GM19099 (cell line): Measurements from ENCODE around the gene SCYGR1.

Source experiments
- POLR2A ChIP-seq: IDR thresholded peaks from 3 replicates; pipeline ENCODE4 v1.6.1; 2011; ENCODE audit warnings: low read depth; ENCODE audit not compliant: insufficient read length; ENCODE audit errors: extremely low read depth

Gene SCYGR1

DNA sequence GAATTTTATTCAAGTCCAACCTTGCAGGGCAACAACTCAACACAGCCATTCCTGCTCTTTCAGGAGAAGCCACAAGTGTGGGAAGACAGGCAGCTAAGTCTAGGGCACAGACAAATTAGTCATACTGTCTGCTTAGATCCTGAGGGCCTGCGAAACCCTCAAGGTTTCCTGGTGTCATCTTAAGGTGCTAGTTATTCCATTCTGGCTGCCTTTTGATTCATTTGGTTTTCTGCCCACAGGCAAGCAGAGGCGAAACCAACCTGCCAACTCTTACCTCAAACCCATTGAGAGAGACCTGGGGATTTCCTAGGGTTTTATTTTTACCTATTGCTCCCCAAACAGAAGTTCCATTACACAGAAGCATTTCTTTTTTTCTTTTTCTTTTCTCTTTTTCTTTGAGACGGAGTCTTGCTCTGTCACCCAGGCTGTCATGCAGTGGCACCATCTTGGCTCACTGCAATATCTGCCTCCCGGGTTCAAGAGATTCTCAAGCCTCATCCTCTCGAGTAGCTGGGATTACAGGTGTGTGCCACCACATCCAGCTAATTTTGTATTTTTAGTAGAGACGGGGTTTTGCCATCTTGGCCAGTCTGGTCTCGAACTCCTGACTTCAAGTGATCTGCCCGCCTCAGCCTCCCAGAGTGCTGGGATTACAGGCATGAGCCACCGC is 23.7 kb upstream of the SCYGR1 start:
- no peak for TF ChIP-seq POLR2A

- no peak for TF ChIP-seq POLR2A
Observed at GRCh38 chr2:227410191-227410590, 22.4 kb upstream of the SCYGR1 start.

- TF ChIP-seq POLR2A: no peak
Observed at GRCh38 chr2:227407591-227408151, 19.9 kb upstream of the SCYGR1 start.

GRCh38 chr2:227406177-227407031 is 18.7 kb upstream of the SCYGR1 start:
- TF ChIP-seq POLR2A: no peak

DNA sequence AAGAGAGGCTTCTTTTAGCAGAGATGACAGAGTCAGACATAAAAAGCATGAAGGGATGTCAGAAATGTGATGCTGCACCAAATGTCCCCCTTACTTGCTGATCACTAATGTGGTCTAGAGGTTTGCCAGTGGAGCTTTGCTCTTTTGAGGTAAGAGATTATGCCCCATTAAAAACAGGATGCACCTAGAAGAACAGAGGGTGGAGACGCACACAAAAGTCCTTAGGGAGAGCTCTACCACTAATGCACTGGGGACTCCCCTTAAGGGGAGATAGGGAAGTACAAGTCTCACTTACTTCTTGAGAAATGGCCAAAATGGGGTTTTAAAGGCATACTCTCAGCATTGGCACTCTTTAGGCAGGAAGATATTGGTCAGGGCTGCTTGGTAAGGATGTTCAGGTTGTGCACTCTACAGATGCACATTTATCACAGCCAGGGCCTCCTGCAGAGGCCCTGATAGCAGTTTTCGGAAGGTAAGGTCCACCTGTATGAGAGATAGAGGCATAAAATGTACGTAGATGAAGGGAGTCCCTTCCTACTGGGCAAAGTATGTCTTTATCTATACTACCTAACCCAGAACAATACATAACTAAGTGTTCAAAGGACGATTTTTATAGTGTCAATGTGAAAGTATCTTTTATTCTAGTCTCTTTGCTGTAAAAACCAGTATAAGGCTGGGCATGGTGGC is 17.0 kb upstream of the SCYGR1 start:
- TF ChIP-seq POLR2A: no peak

DNA sequence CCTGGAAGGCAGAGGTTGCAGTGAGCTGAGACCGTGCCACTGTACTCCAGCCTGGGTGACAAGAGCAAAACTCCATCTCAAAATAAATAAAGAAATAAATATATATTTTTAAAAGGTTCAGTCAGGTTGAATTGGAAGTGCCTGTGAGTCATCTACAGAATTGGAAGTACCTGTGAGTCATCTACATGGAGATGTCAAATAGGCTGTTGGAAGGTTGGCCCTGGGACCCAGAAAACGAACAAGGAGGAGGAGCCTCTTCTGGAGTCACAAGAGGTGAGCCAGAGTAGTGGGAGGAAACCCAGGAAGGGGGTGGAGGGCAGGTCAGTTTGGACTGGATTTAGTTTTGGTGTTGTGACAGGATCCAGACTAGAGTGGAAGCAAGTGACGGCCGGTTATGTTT is 15.2 kb upstream of the SCYGR1 start:
- no peak for TF ChIP-seq POLR2A

DNA sequence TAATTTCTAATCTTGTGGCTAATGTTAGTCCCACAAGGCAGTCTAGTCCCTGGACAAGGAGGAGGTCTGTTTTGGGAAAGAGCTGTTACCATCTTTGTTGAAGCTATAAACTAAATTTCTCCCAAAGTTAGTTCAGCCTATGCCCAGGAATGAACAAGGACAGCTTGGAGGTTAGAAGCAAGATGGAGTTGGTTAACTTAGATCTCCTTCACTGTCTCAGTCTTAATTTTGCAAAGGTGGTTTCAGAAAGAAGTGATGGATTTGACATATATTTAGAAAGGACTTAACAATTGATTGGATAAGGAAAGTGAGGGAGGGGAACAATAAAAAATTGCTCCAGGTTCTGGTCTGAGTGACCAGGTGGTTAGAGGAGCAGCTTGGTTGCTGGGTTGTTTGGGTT is 14.6 kb upstream of the SCYGR1 start:
- TF ChIP-seq POLR2A: no peak

- TF ChIP-seq POLR2A: no peak
Observed at GRCh38 chr2:227401550-227401949, 13.8 kb upstream of the SCYGR1 start.

- TF ChIP-seq POLR2A: no peak
Observed at GRCh38 chr2:227398684-227399670, 11.2 kb upstream of the SCYGR1 start.

GRCh38 chr2:227397562-227397961 is 9.8 kb upstream of the SCYGR1 start:
- no peak for TF ChIP-seq POLR2A

DNA sequence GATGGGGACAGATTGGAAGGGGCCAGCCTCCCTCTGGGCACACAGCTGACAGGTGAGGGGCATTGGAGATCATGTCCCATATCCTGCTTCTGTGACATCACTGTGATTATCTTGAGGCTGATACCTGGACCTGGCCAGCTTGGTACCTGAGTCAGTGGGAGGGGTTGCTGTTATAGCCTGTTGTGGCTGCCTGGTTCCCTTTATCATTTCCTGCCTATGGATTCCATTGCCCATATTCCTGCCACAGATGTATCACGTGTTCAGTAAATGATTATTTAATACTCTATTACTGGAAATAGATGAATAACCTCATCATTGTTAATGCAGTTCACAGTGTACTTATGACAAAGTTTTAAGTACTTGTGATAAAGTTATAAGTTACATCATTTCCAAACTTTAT is 7.8 kb upstream of the SCYGR1 start:
- no peak for TF ChIP-seq POLR2A

- no peak for TF ChIP-seq POLR2A
Observed at GRCh38 chr2:227394401-227394800, 6.7 kb upstream of the SCYGR1 start.

DNA sequence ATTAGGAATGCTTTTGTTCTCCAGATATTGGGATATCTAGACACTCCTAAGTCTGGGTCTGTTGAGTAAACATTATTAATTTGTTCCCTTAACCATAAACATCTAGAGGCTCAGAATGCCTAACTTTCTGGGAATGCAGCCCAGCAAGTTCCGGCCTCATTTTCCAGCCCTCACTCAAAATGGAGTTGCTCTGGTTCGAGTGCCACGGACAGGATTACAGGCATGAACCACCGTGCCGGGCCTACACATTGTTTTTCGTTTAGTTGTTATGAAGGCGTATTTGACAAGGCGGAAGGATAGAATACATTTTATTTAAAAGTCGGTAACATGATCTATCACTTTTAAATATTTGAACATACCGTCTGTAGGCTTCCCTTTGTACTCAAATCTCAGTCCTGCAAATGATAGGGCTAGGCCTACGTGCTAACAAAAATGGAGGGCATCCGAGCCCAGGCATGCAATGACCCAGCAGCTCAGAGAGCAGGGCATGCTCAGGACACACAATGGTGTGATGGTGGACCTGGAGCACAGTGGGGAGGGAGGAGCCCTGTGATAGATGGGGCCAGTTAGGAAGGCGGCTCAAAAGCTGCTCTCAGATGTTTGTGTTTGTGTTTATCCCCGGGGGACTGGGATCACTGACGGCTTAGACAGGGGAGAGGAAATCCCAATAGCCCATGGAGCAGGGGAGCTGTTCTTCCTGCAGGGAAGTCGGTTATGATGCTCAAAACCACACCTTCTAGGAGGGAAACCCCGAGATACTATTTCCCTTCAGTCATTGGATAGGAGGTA is 2.9 kb upstream of the SCYGR1 start:
- TF ChIP-seq POLR2A: no peak
